ENCODE measurements around the gene CDH15. TPM values are rescaled to one million over a fixed set of nuclear protein-coding genes. Genes with fewer than 3 reads are reported as not detected.

The CDH15 gene
- total RNA-seq, 1 experiment from 2014 or later, result 0.46 TPM

GRCh38 chr16:89201439-89202377 lies 30.2 kb downstream of the CDH15 start (continued):
- TF ChIP-seq, protein P1, sequence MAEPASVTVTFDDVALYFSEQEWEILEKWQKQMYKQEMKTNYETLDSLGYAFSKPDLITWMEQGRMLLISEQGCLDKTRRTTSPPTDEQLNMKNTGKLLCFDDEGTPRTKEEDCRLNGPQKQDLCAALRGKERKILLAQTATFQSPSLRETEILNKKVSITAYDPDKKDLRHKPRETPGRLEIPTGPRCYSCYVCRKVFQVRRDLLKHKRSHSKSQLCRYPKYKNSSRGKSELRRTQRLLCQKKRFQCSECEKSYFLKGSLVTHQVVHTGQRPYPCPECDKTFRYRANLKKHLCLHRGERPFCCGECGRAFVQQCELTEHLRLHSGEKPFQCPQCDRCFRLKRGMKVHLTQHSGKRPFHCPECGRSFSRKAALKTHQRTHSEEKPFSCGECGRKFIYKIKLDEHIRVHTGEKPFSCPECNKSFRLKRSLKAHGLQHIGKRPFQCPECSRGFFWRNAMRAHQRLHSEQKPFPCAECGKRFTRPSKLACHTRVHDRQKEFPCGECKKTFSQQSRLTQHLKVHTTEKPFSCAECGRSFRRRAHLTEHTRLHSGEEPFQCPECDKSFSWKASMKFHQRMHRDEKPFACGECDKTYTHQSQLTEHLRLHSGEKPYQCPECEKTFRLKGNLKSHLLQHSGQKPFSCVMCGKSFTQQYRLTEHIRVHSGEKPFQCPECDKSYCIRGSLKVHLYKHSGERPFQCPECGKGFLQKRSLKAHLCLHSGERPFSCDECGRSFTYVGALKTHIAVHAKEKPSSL (CRISPR knock-in tag; conservative IDR thresholded peaks at IDR 0.05), result no peak
- TF ChIP-seq SMAD3 (CRISPR knock-in tag; IDR thresholded peaks at IDR 0.05; ENCODE audit: borderline replicate concordance), result no peak
- TF ChIP-seq RELA (CRISPR knock-in tag; IDR thresholded peaks at IDR 0.05; ENCODE audit: borderline replicate concordance), result no peak
- TF ChIP-seq KAT7 (CRISPR knock-in tag; IDR thresholded peaks at IDR 0.05; ENCODE audit: borderline replicate concordance), result no peak
- TF ChIP-seq NFYB (CRISPR knock-in tag; conservative IDR thresholded peaks at IDR 0.05; ENCODE audit: low read depth), result no peak
- TF ChIP-seq GABPB1 (CRISPR knock-in tag; IDR thresholded peaks at IDR 0.05), result 0 out of 2 replicates have a peak, but pooled peaks have one; percentile 58
- TF ChIP-seq EMX1 (CRISPR knock-in tag; IDR thresholded peaks at IDR 0.05), result no peak
- no peak for TF ChIP-seq TP53 (CRISPR knock-in tag; IDR thresholded peaks at IDR 0.05)
- no peak for TF ChIP-seq CREB1 (CRISPR knock-in tag; IDR thresholded peaks at IDR 0.05)
- no peak for TF ChIP-seq IRF2 (CRISPR knock-in tag; IDR thresholded peaks at IDR 0.05; ENCODE audit: borderline replicate concordance, low read depth)
- TF ChIP-seq USF1 (CRISPR knock-in tag; IDR thresholded peaks at IDR 0.05), result peak; percentile 35; the same call in 1 of the 2 replicates
- TF ChIP-seq MXD4 (CRISPR knock-in tag; IDR thresholded peaks at IDR 0.05; ENCODE audit: borderline replicate concordance), result no peak
- no peak for TF ChIP-seq ZNF396 (CRISPR knock-in tag; IDR thresholded peaks at IDR 0.05; ENCODE audit: borderline replicate concordance)
- TF ChIP-seq, protein P2, sequence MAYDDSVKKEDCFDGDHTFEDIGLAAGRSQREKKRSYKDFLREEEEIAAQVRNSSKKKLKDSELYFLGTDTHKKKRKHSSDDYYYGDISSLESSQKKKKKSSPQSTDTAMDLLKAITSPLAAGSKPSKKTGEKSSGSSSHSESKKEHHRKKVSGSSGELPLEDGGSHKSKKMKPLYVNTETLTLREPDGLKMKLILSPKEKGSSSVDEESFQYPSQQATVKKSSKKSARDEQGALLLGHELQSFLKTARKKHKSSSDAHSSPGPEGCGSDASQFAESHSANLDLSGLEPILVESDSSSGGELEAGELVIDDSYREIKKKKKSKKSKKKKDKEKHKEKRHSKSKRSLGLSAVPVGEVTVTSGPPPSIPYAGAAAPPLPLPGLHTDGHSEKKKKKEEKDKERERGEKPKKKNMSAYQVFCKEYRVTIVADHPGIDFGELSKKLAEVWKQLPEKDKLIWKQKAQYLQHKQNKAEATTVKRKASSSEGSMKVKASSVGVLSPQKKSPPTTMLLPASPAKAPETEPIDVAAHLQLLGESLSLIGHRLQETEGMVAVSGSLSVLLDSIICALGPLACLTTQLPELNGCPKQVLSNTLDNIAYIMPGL (CRISPR knock-in tag; IDR thresholded peaks at IDR 0.05), result no peak
- TF ChIP-seq ZNF263 (CRISPR knock-in tag; IDR thresholded peaks at IDR 0.05; ENCODE audit: low read depth), result no peak
- no peak for TF ChIP-seq ZNF671 (CRISPR knock-in tag; IDR thresholded peaks at IDR 0.05)
- TF ChIP-seq CREM (CRISPR knock-in tag; IDR thresholded peaks at IDR 0.05), result no peak
- no peak for TF ChIP-seq ZNF121 (CRISPR knock-in tag; IDR thresholded peaks at IDR 0.05)
- TF ChIP-seq ZNF138 (CRISPR knock-in tag; conservative IDR thresholded peaks at IDR 0.05), result no peak
- no peak for TF ChIP-seq NR2C2 (CRISPR knock-in tag; IDR thresholded peaks at IDR 0.05)
- TF ChIP-seq, protein P3, sequence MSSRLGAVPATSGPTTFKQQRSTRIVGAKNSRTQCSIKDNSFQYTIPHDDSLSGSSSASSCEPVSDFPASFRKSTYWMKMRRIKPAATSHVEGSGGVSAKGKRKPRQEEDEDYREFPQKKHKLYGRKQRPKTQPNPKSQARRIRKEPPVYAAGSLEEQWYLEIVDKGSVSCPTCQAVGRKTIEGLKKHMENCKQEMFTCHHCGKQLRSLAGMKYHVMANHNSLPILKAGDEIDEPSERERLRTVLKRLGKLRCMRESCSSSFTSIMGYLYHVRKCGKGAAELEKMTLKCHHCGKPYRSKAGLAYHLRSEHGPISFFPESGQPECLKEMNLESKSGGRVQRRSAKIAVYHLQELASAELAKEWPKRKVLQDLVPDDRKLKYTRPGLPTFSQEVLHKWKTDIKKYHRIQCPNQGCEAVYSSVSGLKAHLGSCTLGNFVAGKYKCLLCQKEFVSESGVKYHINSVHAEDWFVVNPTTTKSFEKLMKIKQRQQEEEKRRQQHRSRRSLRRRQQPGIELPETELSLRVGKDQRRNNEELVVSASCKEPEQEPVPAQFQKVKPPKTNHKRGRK (CRISPR knock-in tag; IDR thresholded peaks at IDR 0.05; ENCODE audit: borderline replicate concordance), result no peak
- TF ChIP-seq, protein P4, sequence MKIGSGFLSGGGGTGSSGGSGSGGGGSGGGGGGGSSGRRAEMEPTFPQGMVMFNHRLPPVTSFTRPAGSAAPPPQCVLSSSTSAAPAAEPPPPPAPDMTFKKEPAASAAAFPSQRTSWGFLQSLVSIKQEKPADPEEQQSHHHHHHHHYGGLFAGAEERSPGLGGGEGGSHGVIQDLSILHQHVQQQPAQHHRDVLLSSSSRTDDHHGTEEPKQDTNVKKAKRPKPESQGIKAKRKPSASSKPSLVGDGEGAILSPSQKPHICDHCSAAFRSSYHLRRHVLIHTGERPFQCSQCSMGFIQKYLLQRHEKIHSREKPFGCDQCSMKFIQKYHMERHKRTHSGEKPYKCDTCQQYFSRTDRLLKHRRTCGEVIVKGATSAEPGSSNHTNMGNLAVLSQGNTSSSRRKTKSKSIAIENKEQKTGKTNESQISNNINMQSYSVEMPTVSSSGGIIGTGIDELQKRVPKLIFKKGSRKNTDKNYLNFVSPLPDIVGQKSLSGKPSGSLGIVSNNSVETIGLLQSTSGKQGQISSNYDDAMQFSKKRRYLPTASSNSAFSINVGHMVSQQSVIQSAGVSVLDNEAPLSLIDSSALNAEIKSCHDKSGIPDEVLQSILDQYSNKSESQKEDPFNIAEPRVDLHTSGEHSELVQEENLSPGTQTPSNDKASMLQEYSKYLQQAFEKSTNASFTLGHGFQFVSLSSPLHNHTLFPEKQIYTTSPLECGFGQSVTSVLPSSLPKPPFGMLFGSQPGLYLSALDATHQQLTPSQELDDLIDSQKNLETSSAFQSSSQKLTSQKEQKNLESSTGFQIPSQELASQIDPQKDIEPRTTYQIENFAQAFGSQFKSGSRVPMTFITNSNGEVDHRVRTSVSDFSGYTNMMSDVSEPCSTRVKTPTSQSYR (CRISPR knock-in tag; IDR thresholded peaks at IDR 0.05), result no peak
- no peak for TF ChIP-seq ATF1 (CRISPR knock-in tag; IDR thresholded peaks at IDR 0.05)
- TF ChIP-seq ERG (CRISPR knock-in tag; IDR thresholded peaks at IDR 0.05), result no peak
- TF ChIP-seq USF2 (CRISPR knock-in tag; IDR thresholded peaks at IDR 0.05), result peak; percentile 87

All from WTC11 (cell line).